ENCODE results near the gene ATP13A2.

The ATP13A2 gene

DNA sequence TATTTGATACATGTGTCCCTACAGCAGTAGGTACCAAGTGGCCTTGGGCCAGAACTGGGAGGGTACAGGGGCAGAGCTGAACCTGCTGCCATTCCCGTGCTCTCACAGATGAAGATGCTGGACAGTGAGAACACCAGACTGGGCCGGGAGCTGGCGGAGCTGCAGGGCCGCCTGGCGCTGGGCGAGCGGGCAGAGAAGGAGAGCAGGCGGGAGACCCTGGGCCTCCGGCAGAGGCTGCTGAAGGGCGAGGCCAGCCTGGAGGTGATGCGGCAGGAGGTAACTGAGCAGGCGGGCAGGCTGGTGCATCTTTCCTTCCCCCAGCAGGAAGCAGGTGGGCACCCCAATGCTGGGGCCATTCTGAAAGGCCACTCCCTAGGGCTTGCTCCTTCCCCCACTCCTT is 53.3 kb downstream of the ATP13A2 start:
- Histone ChIP-seq H3K4me1 (ENCODE audit: control insufficient read depth, insufficient read depth, low read depth, low read length) (peaks cover 14% of the 10 kb centered on the region), H3K4ac (ENCODE audit: low read depth in 1 of 2, low read length in 2 of 2) (no peak overlapping the region), H2AK5ac (ENCODE audit: low read length, severe bottlenecking) (no peak overlapping the region), H3K14ac (ENCODE audit: low read length in 2 of 2) (no peak overlapping the region), H2BK120ac (ENCODE audit: low read depth, low read length) (no peak overlapping the region), H3K9ac (ENCODE audit: low read length) (no peak overlapping the region), H3K9me3 (ENCODE audit: control insufficient read depth, low read length) (no peaks in the 10 kb centered on the region), H3K4me3 (ENCODE audit: insufficient read depth in 1 of 2, low read depth in 1 of 2, low read length in 2 of 2) (no peak overlapping the region), H2BK15ac (ENCODE audit: low read depth, poor library complexity, severe bottlenecking) (no peak overlapping the region), H3K27ac (ENCODE audit: low read length, poor library complexity, severe bottlenecking) (no peak overlapping the region), H3K27me3 (ENCODE audit: control insufficient read depth in 1 of 2, insufficient read depth in 1 of 2, low read length in 2 of 2) (no peaks in the 10 kb centered on the region), H4K8ac (ENCODE audit: low read length) (no peak overlapping the region), H3K79me1 (replicated peaks; ENCODE audit: low read length, poor library complexity, severe bottlenecking) (peaks cover 3% of the 10 kb centered on the region), H3K23ac (ENCODE audit: low read length in 2 of 2) (no peak overlapping the region), H3K18ac (ENCODE audit: low read depth in 1 of 2, low read length in 2 of 2) (no peak overlapping the region), H3K36me3 (ENCODE audit: control insufficient read depth in 1 of 2, insufficient read depth in 2 of 2, low read depth in 1 of 2, low read length in 2 of 2) (peaks cover 7 to 32% of the 10 kb centered on the region in 2 experiments), H2AFZ (ENCODE audit: low read depth, low read length) (no peak overlapping the region), H2BK12ac (ENCODE audit: low read length in 2 of 2) (no peak overlapping the region), H4K91ac (ENCODE audit: low read length) (no peak overlapping the region), H3K4me2 (ENCODE audit: low read length, poor library complexity, severe bottlenecking) (no peak overlapping the region), H2BK5ac (ENCODE audit: low read depth, low read length, poor library complexity, severe bottlenecking) (no peak overlapping the region)
- WGBS, result 97% methylated on average over 12 of the region's 12 CpGs
- DNase-seq, result no peak

DNA sequence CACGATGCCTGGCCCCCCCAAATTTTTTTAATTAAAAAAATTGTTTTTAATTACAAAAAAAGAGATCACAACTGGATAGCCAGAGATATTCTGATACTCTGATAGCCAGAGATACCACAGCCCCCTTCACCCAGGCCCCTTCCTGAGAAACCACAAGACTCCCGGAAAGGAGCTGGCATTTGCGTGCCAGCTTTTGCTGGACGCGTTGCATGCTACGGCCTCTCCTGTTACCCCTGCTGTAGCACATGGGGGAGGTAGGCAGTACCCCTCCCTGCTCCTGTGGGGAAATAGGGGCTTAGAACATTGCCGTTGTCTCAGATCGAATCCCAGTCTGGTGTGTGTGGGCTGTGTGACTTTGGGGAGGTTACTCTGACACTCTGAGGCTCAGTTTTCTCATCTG is 54.0 kb downstream of the ATP13A2 start:
- Histone ChIP-seq H2BK15ac (ENCODE audit: low read depth, poor library complexity, severe bottlenecking) (no peak overlapping the region), H2BK120ac (ENCODE audit: low read depth, low read length) (no peak overlapping the region), H4K91ac (ENCODE audit: low read length) (no peak overlapping the region), H2AK5ac (ENCODE audit: low read length, severe bottlenecking) (no peak overlapping the region), H3K18ac (ENCODE audit: low read depth in 1 of 2, low read length in 2 of 2) (no peak overlapping the region), H4K8ac (ENCODE audit: low read length) (no peak overlapping the region), H3K27ac (ENCODE audit: low read length, poor library complexity, severe bottlenecking) (no peak overlapping the region), H3K4me1 (ENCODE audit: control insufficient read depth, insufficient read depth, low read depth, low read length) (peaks cover 13% of the 10 kb centered on the region), H3K14ac (ENCODE audit: low read length in 2 of 2) (no peak overlapping the region), H2AFZ (ENCODE audit: low read depth, low read length) (no peak overlapping the region), H3K9ac (ENCODE audit: low read length) (no peak overlapping the region), H3K27me3 (ENCODE audit: control insufficient read depth in 1 of 2, insufficient read depth in 1 of 2, low read length in 2 of 2) (no peaks in the 10 kb centered on the region), H3K79me1 (replicated peaks; ENCODE audit: low read length, poor library complexity, severe bottlenecking) (peaks cover 3% of the 10 kb centered on the region), H3K23ac (ENCODE audit: low read length in 2 of 2) (no peak overlapping the region), H2BK12ac (ENCODE audit: low read length in 2 of 2) (no peak overlapping the region), H3K9me3 (ENCODE audit: control insufficient read depth, low read length) (no peaks in the 10 kb centered on the region), H3K4me2 (ENCODE audit: low read length, poor library complexity, severe bottlenecking) (no peak overlapping the region), H3K4ac (ENCODE audit: low read depth in 1 of 2, low read length in 2 of 2) (no peak overlapping the region), H3K36me3 (ENCODE audit: control insufficient read depth in 1 of 2, insufficient read depth in 2 of 2, low read depth in 1 of 2, low read length in 2 of 2) (peaks cover 7 to 32% of the 10 kb centered on the region in 2 experiments), H2BK5ac (ENCODE audit: low read depth, low read length, poor library complexity, severe bottlenecking) (no peak overlapping the region), H3K4me3 (ENCODE audit: insufficient read depth in 1 of 2, low read depth in 1 of 2, low read length in 2 of 2) (no peak overlapping the region)
- DNase-seq, result no peak
- 98% methylated on average over 6 of the region's 8 CpGs for WGBS

DNA sequence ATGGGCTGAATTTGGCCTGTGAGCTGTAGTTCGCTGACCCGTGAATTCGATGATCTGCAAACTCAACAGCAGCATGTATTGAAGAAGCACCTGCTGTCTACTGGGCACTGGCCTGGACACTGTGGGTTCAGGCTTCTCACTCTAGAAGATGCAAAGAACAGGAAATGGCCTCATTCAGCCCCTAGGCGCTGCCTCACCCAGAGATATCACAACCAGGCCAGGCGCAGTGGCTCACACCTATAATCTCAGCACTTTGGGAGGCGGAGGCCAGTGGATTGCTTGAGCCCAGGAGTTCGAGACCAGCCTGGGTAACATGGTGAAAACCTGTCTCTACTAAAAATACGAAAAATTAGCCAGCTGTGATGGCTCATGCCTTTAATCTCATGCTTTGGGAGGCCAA is 55.0 kb downstream of the ATP13A2 start:
- 93% methylated on average over 8 of the region's 8 CpGs for WGBS
- no peak overlapping the region for H3K4me2 ChIP-seq (ENCODE audit: low read length, poor library complexity, severe bottlenecking)
- H2AFZ ChIP-seq (ENCODE audit: low read depth, low read length), result no peak overlapping the region
- peaks cover 3% of the 10 kb centered on the region for H3K79me1 ChIP-seq (replicated peaks; ENCODE audit: low read length, poor library complexity, severe bottlenecking)
- H4K91ac ChIP-seq (ENCODE audit: low read length), result no peak overlapping the region
- H3K4me3 ChIP-seq (ENCODE audit: insufficient read depth in 1 of 2, low read depth in 1 of 2, low read length in 2 of 2), result no peak overlapping the region
- H2BK12ac ChIP-seq (ENCODE audit: low read length in 2 of 2), result no peak overlapping the region
- H2BK15ac ChIP-seq (ENCODE audit: low read depth, poor library complexity, severe bottlenecking), result no peak overlapping the region
- no peak overlapping the region for H2AK5ac ChIP-seq (ENCODE audit: low read length, severe bottlenecking)
- H2BK5ac ChIP-seq (ENCODE audit: low read depth, low read length, poor library complexity, severe bottlenecking), result no peak overlapping the region
- no peak overlapping the region for H3K14ac ChIP-seq (ENCODE audit: low read length in 2 of 2)
- H3K4ac ChIP-seq (ENCODE audit: low read depth in 1 of 2, low read length in 2 of 2), result no peak overlapping the region
- H3K36me3 ChIP-seq (ENCODE audit: control insufficient read depth in 1 of 2, insufficient read depth in 2 of 2, low read depth in 1 of 2, low read length in 2 of 2), result peaks cover 7 to 32% of the 10 kb centered on the region in 2 experiments
- no peak overlapping the region for H3K18ac ChIP-seq (ENCODE audit: low read depth in 1 of 2, low read length in 2 of 2)
- no peak overlapping the region for H3K23ac ChIP-seq (ENCODE audit: low read length in 2 of 2)
- H4K8ac ChIP-seq (ENCODE audit: low read length), result no peak overlapping the region
- no peak overlapping the region for H3K27ac ChIP-seq (ENCODE audit: low read length, poor library complexity, severe bottlenecking)
- no peak for DNase-seq
- no peak overlapping the region for H2BK120ac ChIP-seq (ENCODE audit: low read depth, low read length)
- H3K9me3 ChIP-seq (ENCODE audit: control insufficient read depth, low read length), result no peaks in the 10 kb centered on the region
- no peak overlapping the region for H3K9ac ChIP-seq (ENCODE audit: low read length)
- peaks cover 14% of the 10 kb centered on the region for H3K4me1 ChIP-seq (ENCODE audit: control insufficient read depth, insufficient read depth, low read depth, low read length)
- H3K27me3 ChIP-seq (ENCODE audit: control insufficient read depth in 1 of 2, insufficient read depth in 1 of 2, low read length in 2 of 2), result no peaks in the 10 kb centered on the region

DNA sequence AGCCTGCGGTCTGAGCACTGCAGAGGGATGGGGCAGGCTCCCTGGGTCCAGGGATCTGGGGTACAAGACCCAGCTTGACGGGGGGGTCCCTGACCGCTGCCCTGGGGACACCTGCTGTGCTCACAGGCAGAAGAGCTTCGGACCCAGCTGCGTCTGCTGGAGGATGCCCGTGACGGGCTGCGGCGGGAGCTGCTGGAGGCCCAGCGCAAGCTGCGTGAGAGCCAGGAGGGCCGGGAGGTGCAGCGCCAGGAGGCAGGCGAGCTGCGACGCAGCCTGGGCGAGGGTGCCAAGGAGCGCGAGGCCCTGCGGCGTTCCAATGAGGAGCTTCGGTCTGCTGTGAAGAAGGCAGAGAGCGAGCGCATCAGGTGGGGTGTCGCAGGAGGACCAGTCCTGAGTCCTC is 56.5 kb downstream of the ATP13A2 start:
- H2BK12ac ChIP-seq (ENCODE audit: low read length in 2 of 2), result no peak overlapping the region
- H3K14ac ChIP-seq (ENCODE audit: low read length in 2 of 2), result no peak overlapping the region
- H3K4me1 ChIP-seq (ENCODE audit: control insufficient read depth, insufficient read depth, low read depth, low read length), result peaks cover 4% of the 10 kb centered on the region
- H3K79me1 ChIP-seq (replicated peaks; ENCODE audit: low read length, poor library complexity, severe bottlenecking), result no peaks in the 10 kb centered on the region
- no peak overlapping the region for H4K8ac ChIP-seq (ENCODE audit: low read length)
- peak overlapping the region in 1 of 2 experiments; percentile 32 for H3K4me3 ChIP-seq (ENCODE audit: insufficient read depth in 1 of 2, low read depth in 1 of 2, low read length in 2 of 2)
- H3K27me3 ChIP-seq (ENCODE audit: control insufficient read depth in 1 of 2, insufficient read depth in 1 of 2, low read length in 2 of 2), result no peaks in the 10 kb centered on the region
- no peak overlapping the region for H3K27ac ChIP-seq (ENCODE audit: low read length, poor library complexity, severe bottlenecking)
- DNase-seq, result no peak
- 97% methylated on average over 22 of the region's 25 CpGs for WGBS
- no peak overlapping the region for H3K18ac ChIP-seq (ENCODE audit: low read depth in 1 of 2, low read length in 2 of 2)
- no peak overlapping the region for H3K23ac ChIP-seq (ENCODE audit: low read length in 2 of 2)
- H3K9me3 ChIP-seq (ENCODE audit: control insufficient read depth, low read length), result no peaks in the 10 kb centered on the region
- no peak overlapping the region for H3K9ac ChIP-seq (ENCODE audit: low read length)
- H3K4ac ChIP-seq (ENCODE audit: low read depth in 1 of 2, low read length in 2 of 2), result no peak overlapping the region
- H3K36me3 ChIP-seq (ENCODE audit: control insufficient read depth in 1 of 2, insufficient read depth in 2 of 2, low read depth in 1 of 2, low read length in 2 of 2), result peaks cover 7 to 32% of the 10 kb centered on the region in 2 experiments
- H2BK120ac ChIP-seq (ENCODE audit: low read depth, low read length), result no peak overlapping the region
- no peak overlapping the region for H2BK5ac ChIP-seq (ENCODE audit: low read depth, low read length, poor library complexity, severe bottlenecking)
- no peak overlapping the region for H2BK15ac ChIP-seq (ENCODE audit: low read depth, poor library complexity, severe bottlenecking)
- no peak overlapping the region for H4K91ac ChIP-seq (ENCODE audit: low read length)
- no peak overlapping the region for H2AK5ac ChIP-seq (ENCODE audit: low read length, severe bottlenecking)
- H3K4me2 ChIP-seq (ENCODE audit: low read length, poor library complexity, severe bottlenecking), result no peak overlapping the region
- H2AFZ ChIP-seq (ENCODE audit: low read depth, low read length), result no peak overlapping the region

All from mesenchymal stem cell (in vitro differentiated cells and primary cell).